Measurements from ENCODE around the gene ZNF516. TPM values are rescaled to one million over a fixed set of nuclear protein-coding genes. Genes with fewer than 3 reads are reported as not detected.

The ZNF516 gene
- total and polyA plus RNA-seq, 7 experiments from 2014 or later = 1.9 to 60.4 (median 21.7) TPM

- no peaks in the 10 kb centered on the region for H3K36me3 Mint-ChIP-seq
- H3K27me3 ChIP-seq (ENCODE audit: control insufficient read depth in 2 of 2, insufficient read depth in 2 of 2, low read length in 2 of 2) = no peaks in the 10 kb centered on the region
- DNase-seq (no peak), ATAC-seq (no peak)
- peaks cover 8 to 27% (median 21%) of the 10 kb centered on the region in 7 donors for H3K4me1 Mint-ChIP-seq
- ChIA-PET POLR2A (no interaction called here), CTCF (no interaction called here)
- no peak overlapping the region for H3K27ac ChIP-seq (ENCODE audit: low read depth, low read length)
- H3K36me3 ChIP-seq (ENCODE audit: control insufficient read depth in 2 of 3, insufficient read depth in 3 of 3, low read length in 3 of 3) = no peaks in the 10 kb centered on the region
- no peak overlapping the region for H3K27ac Mint-ChIP-seq
- no peak overlapping the region for H3K4me3 Mint-ChIP-seq
- intact Hi-C loops (cut with micrococcal nuclease) = no loop called here
- peaks cover 27 to 64% (median 41%) of the 10 kb centered on the region in 5 donors for H3K27me3 Mint-ChIP-seq
- peaks cover 0 to 11% of the 10 kb centered on the region in 2 donors for H3K4me1 ChIP-seq (ENCODE audit: control insufficient read depth in 2 of 2, insufficient read depth in 2 of 2, low read length in 2 of 2)
- no peaks in the 10 kb centered on the region for H3K9me3 ChIP-seq (ENCODE audit: control insufficient read depth in 2 of 3, low read length in 3 of 3)
- H3K4me3 ChIP-seq (ENCODE audit: low read length) = no peak overlapping the region
- H3K9me3 Mint-ChIP-seq = no peaks in the 10 kb centered on the region
Observed at GRCh38 chr18:76522122-76522503, 27.1 kb upstream of the ZNF516 start.

- Histone ChIP-seq H3K4me3 (ENCODE audit: low read length) (no peak overlapping the region), H3K4me1 (ENCODE audit: control insufficient read depth in 2 of 2, insufficient read depth in 2 of 2, low read length in 2 of 2) (peaks cover 0 to 11% of the 10 kb centered on the region in 2 donors), H3K27me3 (ENCODE audit: control insufficient read depth in 2 of 2, insufficient read depth in 2 of 2, low read length in 2 of 2) (no peaks in the 10 kb centered on the region), H3K36me3 (ENCODE audit: control insufficient read depth in 2 of 3, insufficient read depth in 3 of 3, low read length in 3 of 3) (no peaks in the 10 kb centered on the region), H3K27ac (ENCODE audit: low read depth, low read length) (no peak overlapping the region), H3K9me3 (ENCODE audit: control insufficient read depth in 2 of 3, low read length in 3 of 3) (no peaks in the 10 kb centered on the region)
- peaks cover 8 to 27% (median 21%) of the 10 kb centered on the region in 7 donors for H3K4me1 Mint-ChIP-seq
- ATAC-seq (no peak), DNase-seq (no peak)
- ChIA-PET CTCF (no interaction called here), POLR2A (no interaction called here)
- no peaks in the 10 kb centered on the region for H3K36me3 Mint-ChIP-seq
- H3K9me3 Mint-ChIP-seq = no peaks in the 10 kb centered on the region
- intact Hi-C loops (cut with micrococcal nuclease) = no loop called here
- H3K27me3 Mint-ChIP-seq = peaks cover 22 to 59% (median 36%) of the 10 kb centered on the region in 5 donors
- no peak overlapping the region for H3K27ac Mint-ChIP-seq
- no peak overlapping the region for H3K4me3 Mint-ChIP-seq
Observed at GRCh38 chr18:76521417-76522121, 26.5 kb upstream of the ZNF516 start.

GRCh38 chr18:76518860-76519538 is 24.0 kb upstream of the ZNF516 start:
- Mint-ChIP-seq H3K27me3 (peaks cover 18 to 49% (median 31%) of the 10 kb centered on the region in 5 donors), H3K4me1 (peaks cover 5 to 22% (median 17%) of the 10 kb centered on the region in 7 donors), H3K27ac (peak overlapping the region in 2 of 9 donors; percentile 35 to 76), H3K36me3 (no peaks in the 10 kb centered on the region), H3K9me3 (no peaks in the 10 kb centered on the region), H3K4me3 (peak overlapping the region in 9 of 10 donors; percentile 69 to 80 (median 75))
- Histone ChIP-seq H3K27me3 (ENCODE audit: control insufficient read depth in 2 of 2, insufficient read depth in 2 of 2, low read length in 2 of 2) (no peaks in the 10 kb centered on the region), H3K4me1 (ENCODE audit: control insufficient read depth in 2 of 2, insufficient read depth in 2 of 2, low read length in 2 of 2) (peaks cover 0 to 11% of the 10 kb centered on the region in 2 donors), H3K27ac (ENCODE audit: low read depth, low read length) (no peak overlapping the region), H3K36me3 (ENCODE audit: control insufficient read depth in 2 of 3, insufficient read depth in 3 of 3, low read length in 3 of 3) (no peaks in the 10 kb centered on the region), H3K9me3 (ENCODE audit: control insufficient read depth in 2 of 3, low read length in 3 of 3) (no peaks in the 10 kb centered on the region), H3K4me3 (ENCODE audit: low read length) (peak overlapping the region; percentile 32)
- CTCF ChIA-PET = interaction anchor here (0.6 kb wide), 1 partner anchor 207 kb away, joined by 3 read pairs; no protein-coding TSS in a partner anchor
- ATAC-seq (no peak), DNase-seq (no peak)
- POLR2A ChIA-PET = interaction anchor here (0.6 to 1.0 kb wide), 2 partner anchors 22 to 25 kb away, joined by 3 to 4 read pairs; no protein-coding TSS in a partner anchor
- intact Hi-C loops (cut with micrococcal nuclease) = loop anchor here (2.0 kb wide), 2 partner anchors 26 to 28 kb away; no protein-coding TSS in a partner anchor

- no peaks in the 10 kb centered on the region for H3K36me3 ChIP-seq (ENCODE audit: control insufficient read depth in 2 of 3, insufficient read depth in 3 of 3, low read length in 3 of 3)
- peaks cover 0 to 11% of the 10 kb centered on the region in 2 donors for H3K4me1 ChIP-seq (ENCODE audit: control insufficient read depth in 2 of 2, insufficient read depth in 2 of 2, low read length in 2 of 2)
- DNase-seq = peak in 2 of 9 donors; percentile 3 to 13
- H3K4me3 Mint-ChIP-seq = peak overlapping the region; percentile 28 to 80 (median 75)
- H3K27ac Mint-ChIP-seq = peak overlapping the region in 4 of 9 donors; percentile 29 to 76 (median 36)
- peaks cover 5 to 22% (median 17%) of the 10 kb centered on the region in 7 donors for H3K4me1 Mint-ChIP-seq
- no peaks in the 10 kb centered on the region for H3K27me3 ChIP-seq (ENCODE audit: control insufficient read depth in 2 of 2, insufficient read depth in 2 of 2, low read length in 2 of 2)
- H3K36me3 Mint-ChIP-seq = no peaks in the 10 kb centered on the region
- intact Hi-C loops (cut with micrococcal nuclease) = loop anchor here (2.0 kb wide), 2 partner anchors 25 to 27 kb away; no protein-coding TSS in a partner anchor
- no peak overlapping the region for H3K27ac ChIP-seq (ENCODE audit: low read depth, low read length)
- peak overlapping the region; percentile 32 for H3K4me3 ChIP-seq (ENCODE audit: low read length)
- peak; percentile 56 for ATAC-seq
- H3K27me3 Mint-ChIP-seq = peaks cover 18 to 45% (median 31%) of the 10 kb centered on the region in 5 donors
- H3K9me3 Mint-ChIP-seq = no peaks in the 10 kb centered on the region
- H3K9me3 ChIP-seq (ENCODE audit: control insufficient read depth in 2 of 3, low read length in 3 of 3) = no peaks in the 10 kb centered on the region
- CTCF ChIA-PET = interaction anchor here (0.6 kb wide), 1 partner anchor 207 kb away, joined by 3 read pairs; no protein-coding TSS in a partner anchor
- POLR2A ChIA-PET = interaction anchor here (1.0 kb wide), 1 partner anchor 21 kb away, joined by 3 read pairs; no protein-coding TSS in a partner anchor
Observed at GRCh38 chr18:76518123-76518859, 23.2 kb upstream of the ZNF516 start.

- Histone ChIP-seq H3K4me3 (ENCODE audit: low read length) (no peak overlapping the region), H3K4me1 (ENCODE audit: control insufficient read depth in 2 of 2, insufficient read depth in 2 of 2, low read length in 2 of 2) (peaks cover 0 to 11% of the 10 kb centered on the region in 2 donors), H3K27ac (ENCODE audit: low read depth, low read length) (no peak overlapping the region), H3K27me3 (ENCODE audit: control insufficient read depth in 2 of 2, insufficient read depth in 2 of 2, low read length in 2 of 2) (no peaks in the 10 kb centered on the region), H3K9me3 (ENCODE audit: control insufficient read depth in 2 of 3, low read length in 3 of 3) (no peaks in the 10 kb centered on the region), H3K36me3 (ENCODE audit: control insufficient read depth in 2 of 3, insufficient read depth in 3 of 3, low read length in 3 of 3) (no peaks in the 10 kb centered on the region)
- peaks cover 5 to 22% (median 17%) of the 10 kb centered on the region in 7 donors for H3K4me1 Mint-ChIP-seq
- DNase-seq (no peak), ATAC-seq (no peak)
- ChIA-PET CTCF (no interaction called here), POLR2A (no interaction called here)
- intact Hi-C loops (cut with micrococcal nuclease) = no loop called here
- H3K4me3 Mint-ChIP-seq = no peak overlapping the region
- peaks cover 18 to 38% (median 31%) of the 10 kb centered on the region in 5 donors for H3K27me3 Mint-ChIP-seq
- no peak overlapping the region for H3K27ac Mint-ChIP-seq
- H3K9me3 Mint-ChIP-seq = no peaks in the 10 kb centered on the region
- H3K36me3 Mint-ChIP-seq = no peaks in the 10 kb centered on the region
Observed at GRCh38 chr18:76515576-76515975, 20.5 kb upstream of the ZNF516 start.

GRCh38 chr18:76514573-76514972 is 19.5 kb upstream of the ZNF516 start:
- Mint-ChIP-seq H3K27me3 (peaks cover 18 to 40% (median 35%) of the 10 kb centered on the region in 5 donors), H3K9me3 (no peaks in the 10 kb centered on the region), H3K36me3 (no peaks in the 10 kb centered on the region), H3K4me3 (no peak overlapping the region), H3K4me1 (peaks cover 5 to 22% (median 17%) of the 10 kb centered on the region in 7 donors), H3K27ac (no peak overlapping the region)
- peaks cover 0 to 11% of the 10 kb centered on the region in 2 donors for H3K4me1 ChIP-seq (ENCODE audit: control insufficient read depth in 2 of 2, insufficient read depth in 2 of 2, low read length in 2 of 2)
- no peak overlapping the region for H3K27ac ChIP-seq (ENCODE audit: low read depth, low read length)
- H3K4me3 ChIP-seq (ENCODE audit: low read length) = no peak overlapping the region
- CTCF ChIA-PET = interaction anchor here (0.7 kb wide), 1 partner anchor 697 kb away, joined by 3 read pairs; no protein-coding TSS in a partner anchor
- H3K9me3 ChIP-seq (ENCODE audit: control insufficient read depth in 2 of 3, low read length in 3 of 3) = no peaks in the 10 kb centered on the region
- DNase-seq (no peak), ATAC-seq (no peak)
- H3K27me3 ChIP-seq (ENCODE audit: control insufficient read depth in 2 of 2, insufficient read depth in 2 of 2, low read length in 2 of 2) = no peaks in the 10 kb centered on the region
- no peaks in the 10 kb centered on the region for H3K36me3 ChIP-seq (ENCODE audit: control insufficient read depth in 2 of 3, insufficient read depth in 3 of 3, low read length in 3 of 3)
- intact Hi-C loops (cut with micrococcal nuclease) = no loop called here
- POLR2A ChIA-PET = no interaction called here

Data from naive thymus-derived CD4-positive, alpha-beta T cell (primary cell).